K562 (cell line): ENCODE data around the gene CABS1. TPM values are rescaled to one million over a fixed set of nuclear protein-coding genes. Genes with fewer than 3 reads are reported as not detected.

Experiments used
- ATAC-seq: fragments of 200-7000 bp; cut with Tn5 transposase; 3 replicates; pipeline ENCODE4 v1.9.1; 2020; ENCODE audit warnings: moderate library complexity
- BruUV-seq: library from RNA; stranded (reverse); fragments of 400-500 nt; replicated peaks from 2 replicates; lab custom pipeline; 2021; lab: Mats Ljungman, UMichigan
- CTCF ChIA-PET: fragments of 300-600 bp; formaldehyde crosslinking; extraction: SDS; loops from one replicate; lab custom pipeline; 2021; ENCODE audit warnings: low intra/inter-chr PET ratio; lab: Yijun Ruan, JAX
- POLR2A ChIA-PET: fragments of 300-600, 350-650 bp; sonication (Branson Sonifier 250); formaldehyde crosslinking; extraction: SDS; loops from one replicate; lab custom pipeline; 2021; ENCODE audit warnings: antibody characterized with exemption, inconsistent platforms; lab: Yijun Ruan, JAX
- DNase-seq, 4 experiments: peaks; one replicate each; pipeline versions ENCODE4 v3.0.0 to v3.0.0-alpha.2; 2011 to 2018; ENCODE audit warnings: low spot score in 3 of 4, mixed read lengths in 3 of 4; ENCODE audit errors: extremely low read depth in 1 of 4
- FAIRE-seq: peaks from 2 replicates; lab custom pipeline; 2011; peaks lifted over from hg19 to GRCh38; lab: Jason Lieb, UNC
- H2AFZ ChIP-seq: 2 replicates; pipeline ENCODE4 v1.6.0; 2011; ENCODE audit warnings: low read depth, low read length, control low read depth, inconsistent platforms
- H3K27ac ChIP-seq: fragments of 200-600 bp; 3 replicates; pipeline ENCODE4 v1.8.0; 2011; ENCODE audit warnings: low read depth, mild to moderate bottlenecking, control low read depth, inconsistent platforms, low read length, moderate library complexity, mixed read lengths; ENCODE audit errors: extremely low read depth
- H3K27me3 ChIP-seq, 2 experiments: fragments of 300-600 bp in 1 of 2; 2 replicates in 1 of 2; 3 replicates in 1 of 2; pipeline versions ENCODE4 v1.6.0 to v1.8.0; 2011; ENCODE audit warnings: inconsistent platforms in 2 of 2, low read length in 2 of 2, mild to moderate bottlenecking in 1 of 2, mixed read lengths in 1 of 2, moderate library complexity in 1 of 2; ENCODE audit not compliant: control insufficient read depth in 2 of 2, insufficient read depth in 2 of 2
- H3K36me3 ChIP-seq: fragments of 300-600 bp; 3 replicates; pipeline ENCODE4 v1.8.0; 2011; ENCODE audit warnings: mild to moderate bottlenecking, low read length, inconsistent platforms; ENCODE audit not compliant: control insufficient read depth, insufficient read depth
- H3K4me1 ChIP-seq, 2 experiments: fragments of 200-600 bp in 1 of 2; replicated peaks in 1 of 2; 2 replicates in 1 of 2; 3 replicates in 1 of 2; pipeline versions ENCODE4 v1.5.1 to v1.8.0; 2011; ENCODE audit warnings: inconsistent platforms in 2 of 2, low read length in 2 of 2, mild to moderate bottlenecking in 1 of 2, mixed read lengths in 1 of 2, moderate library complexity in 1 of 2; ENCODE audit not compliant: control insufficient read depth in 2 of 2, insufficient read depth in 2 of 2
- H3K4me2 ChIP-seq: 2 replicates; pipeline ENCODE4 v1.6.1; 2011; ENCODE audit warnings: low read length, control low read depth, inconsistent platforms, mixed read lengths; ENCODE audit not compliant: insufficient read depth
- H3K4me3 ChIP-seq: fragments of 200-600 bp; sonication (generic), shearing (Covaris generic); 2 replicates; pipeline ENCODE4 v1.5.1; 2016; ENCODE audit warnings: control low read depth, inconsistent platforms
- H3K79me2 ChIP-seq: fragments of 200-600 bp; 3 replicates; pipeline ENCODE4 v1.8.0; 2011; ENCODE audit warnings: low read length, inconsistent platforms; ENCODE audit not compliant: control insufficient read depth, insufficient read depth
- H3K9ac ChIP-seq, 2 experiments: 2 replicates each; pipeline versions ENCODE4 v1.6.0 to v1.6.1; 2011; ENCODE audit warnings: low read depth in 2 of 2, low read length in 2 of 2, control low read depth in 1 of 2, inconsistent platforms in 1 of 2, mild to moderate bottlenecking in 1 of 2, mixed read lengths in 1 of 2; ENCODE audit not compliant: insufficient read depth in 1 of 2
- H3K9me1 ChIP-seq: one replicate; pipeline ENCODE4 v1.6.0; 2011; ENCODE audit warnings: inconsistent platforms, mild to moderate bottlenecking, low read length, moderate library complexity; ENCODE audit not compliant: control insufficient read depth, insufficient read depth
- H3K9me3 ChIP-seq: replicated peaks from 2 replicates; pipeline ENCODE4 v1.5.1; 2011; ENCODE audit warnings: low read depth, low read length, inconsistent platforms; ENCODE audit not compliant: control insufficient read depth, insufficient read depth
- H4K20me1 ChIP-seq: replicated peaks from 2 replicates; pipeline ENCODE4 v1.6.1; 2011; ENCODE audit warnings: low read length, inconsistent platforms, mixed read lengths; ENCODE audit not compliant: control insufficient read depth, insufficient read depth
- BRD4 ChIP-seq: fragments of 200-600 bp; sonication (generic); IDR thresholded peaks from 2 replicates; pipeline ENCODE4 v1.6.1; 2017; ENCODE audit warnings: inconsistent platforms
- BRF1 ChIP-seq: IDR thresholded peaks from 3 replicates; pipeline ENCODE4 v1.6.1; 2011; ENCODE audit warnings: borderline replicate concordance, mild to moderate bottlenecking; ENCODE audit not compliant: insufficient read length; ENCODE audit errors: extremely low read depth
- CSDE1 ChIP-seq, 2 experiments: fragments of 450-650 bp; IDR thresholded peaks; 2 replicates each; pipeline ENCODE4 v1.6.1; 2016; ENCODE audit warnings: mild to moderate bottlenecking in 1 of 2
- HMG20A ChIP-seq: fragments of 450-650 bp; formaldehyde crosslinking; conservative IDR thresholded peaks from 2 replicates; pipeline ENCODE4 v1.4.0; 2020; ENCODE audit warnings: mild to moderate bottlenecking, mixed read lengths
- HOMEZ ChIP-seq: fragments of 250-450 bp; sonication (Bioruptor Pico); IDR thresholded peaks from 2 replicates; pipeline ENCODE4 v1.4.0; 2020; ENCODE audit warnings: mild to moderate bottlenecking, moderate library complexity
- MAX ChIP-seq: sonication (generic); formaldehyde crosslinking; IDR thresholded peaks from 2 replicates; pipeline ENCODE4 v1.9.0; 2022; ENCODE audit warnings: mild to moderate bottlenecking, missing genetic modification reagents
- NFRKB ChIP-seq: fragments of 450-650 bp; IDR thresholded peaks from 2 replicates; pipeline ENCODE4 v1.6.1; 2016; ENCODE audit warnings: low read depth
- POLR2AphosphoS5 ChIP-seq: IDR thresholded peaks from 2 replicates; pipeline ENCODE4 v1.6.1; 2011; ENCODE audit warnings: mild to moderate bottlenecking, low read depth, low read length, moderate library complexity; ENCODE audit not compliant: control insufficient read depth, insufficient read depth
- RBM34 ChIP-seq: fragments of 200-400 bp; formaldehyde crosslinking; IDR thresholded peaks from 2 replicates; pipeline ENCODE4 v1.6.1; 2018; ENCODE audit warnings: low read length, borderline replicate concordance; ENCODE audit not compliant: insufficient read depth
- RNF219 ChIP-seq: fragments of 250-450 bp; sonication (Bioruptor Pico); IDR thresholded peaks from 2 replicates; pipeline ENCODE4 v1.5.0; 2022; ENCODE audit warnings: mild to moderate bottlenecking
- TCF3 ChIP-seq: sonication (generic); formaldehyde crosslinking; IDR thresholded peaks from 2 replicates; pipeline ENCODE4 v1.4.0; 2020; ENCODE audit warnings: mild to moderate bottlenecking, missing genetic modification reagents
- ZNF217 ChIP-seq: sonication (generic); formaldehyde crosslinking; IDR thresholded peaks from 2 replicates; pipeline ENCODE4 v1.8.0; 2022; ENCODE audit warnings: mild to moderate bottlenecking, missing genetic modification reagents
- WGBS: fragments of 100-300 bp; shearing (Covaris generic); methylation state at CpG from one replicate; pipeline ENCODE4 v1.1.6; 2016; ENCODE audit warnings: low coverage, mixed read lengths; ENCODE audit not compliant: insufficient coverage; ENCODE audit errors: missing lambda C conversion rate; 5-methylcytosine and 5-hydroxymethylcytosine counted together
- in situ Hi-C: fragments of 300-500 bp; cut with MboI; formaldehyde crosslinking; loops from 4 replicates; pipeline ENCODE4 v1.15.0; 2018; ENCODE audit warnings: inconsistent platforms, mixed read lengths
- intact Hi-C: fragments of 100-400 bp; cut with micrococcal nuclease; formaldehyde crosslinking; loops from 2 replicates; pipeline ENCODE4 v1.14.2; 2022
- polyA plus RNA-seq, 8 experiments: library from polyadenylated mRNA; depleted of rRNA in 4 of 8; stranded (reverse) in 5 of 8; unstranded in 3 of 8; fragments of >200 nt; fragmentation: Nextera tagmentation in 2 of 8; fragmentation: Illumina TruSeq in 1 of 8; extraction: Ambion mirVana in 2 of 8; extraction: Trizol in 1 of 8; gene quantifications; 2 replicates each; pipeline versions ENCODE4 v1.2.1 to v1.2.3, GENCODE V29; 2011 to 2014; ENCODE audit warnings: inconsistent platforms in 1 of 8, missing spikeins in 1 of 8
- total RNA-seq, 7 experiments: library from RNA; depleted of rRNA in 6 of 7; stranded (reverse); fragments of >200 nt in 6 of 7; fragmentation: Illumina TruSeq in 2 of 7; extraction: Trizol in 2 of 7; gene quantifications; 2 replicates each; pipeline versions ENCODE4 v1.2.1 to v1.2.3, GENCODE V29; 2011 to 2021; ENCODE audit warnings: low replicate concordance in 1 of 7
- TF ChIP-seq, protein P1 (sequence below): fragments of 450-650 bp; IDR thresholded peaks from 2 replicates; pipeline ENCODE4 v1.6.1; 2017; ENCODE audit warnings: antibody characterized with exemption, mild to moderate bottlenecking

CABS1 gene
- total and polyA plus RNA-seq, 9 of the 15 experiments (the other 6 are each of a cell fraction or from before 2014, with no cell fraction given), result not detected

DNA sequence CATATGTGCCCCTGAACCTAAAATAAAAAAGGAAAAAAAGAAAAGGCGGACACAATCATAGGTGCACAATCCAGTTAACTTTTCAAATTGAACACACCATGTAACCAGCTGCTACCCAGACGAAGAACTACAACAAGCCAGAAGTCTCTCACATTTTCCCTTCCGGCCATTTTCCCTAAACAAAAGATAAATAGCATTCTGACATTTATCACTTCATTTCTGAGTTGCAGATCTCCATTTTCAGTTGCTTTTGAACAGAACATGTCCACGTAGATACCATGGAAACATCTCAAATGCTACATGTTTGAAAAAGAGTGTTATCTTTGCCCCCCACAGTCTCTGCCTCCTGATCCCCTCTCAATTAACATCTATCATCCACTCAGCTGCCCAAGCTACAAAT is 29.2 kb upstream of the CABS1 start (continued):
- TF ChIP-seq RBM34 (no peak), BRD4 (no peak), NFRKB (no peak)

DNA sequence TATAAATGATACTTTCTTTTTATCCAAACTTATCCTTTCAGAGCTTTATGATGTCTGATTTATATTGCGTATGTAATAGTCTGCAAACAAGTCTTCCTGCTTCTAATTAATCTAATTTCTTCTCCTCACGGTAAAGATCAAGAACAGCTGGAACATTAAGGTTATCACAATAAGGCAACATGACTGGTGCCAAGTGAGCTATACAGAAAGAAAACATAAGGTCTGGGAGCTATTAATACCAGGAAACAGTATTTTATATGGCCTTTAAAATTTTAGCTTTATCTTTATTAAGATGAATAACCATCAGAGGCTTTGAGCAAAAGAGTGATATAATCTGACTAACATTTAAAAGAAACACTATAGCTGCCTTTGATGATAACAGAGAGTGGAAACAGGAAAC is 28.7 kb upstream of the CABS1 start:
- Histone ChIP-seq H2AFZ (no peak overlapping the region), H3K4me2 (no peak overlapping the region), H3K9ac (no peak overlapping the region), H4K20me1 (no peaks in the 10 kb centered on the region), H3K9me1 (no peaks in the 10 kb centered on the region), H3K27ac (no peak overlapping the region), H3K27me3 (no peaks in the 10 kb centered on the region), H3K4me1 (no peaks in the 10 kb centered on the region), H3K9me3 (no peaks in the 10 kb centered on the region), H3K79me2 (no peaks in the 10 kb centered on the region), H3K4me3 (no peak overlapping the region), H3K36me3 (no peaks in the 10 kb centered on the region)
- POLR2A ChIA-PET, result no interaction called here
- no peak for FAIRE-seq
- CTCF ChIA-PET, result no interaction called here
- no peak for ATAC-seq
- intact Hi-C loops, result no loop called here
- TF ChIP-seq ZNF217 (CRISPR knock-in tag) (no peak), HOMEZ (CRISPR knock-in tag) (no peak), CSDE1 (IDR thresholded peaks at IDR 0.05) (no peak), MAX (no peak), POLR2AphosphoS5 (no peak), HMG20A (CRISPR knock-in tag) (no peak), RNF219 (CRISPR knock-in tag) (no peak), BRF1 (no peak), TCF3 (CRISPR knock-in tag) (no peak)
- TF ChIP-seq, protein P1, sequence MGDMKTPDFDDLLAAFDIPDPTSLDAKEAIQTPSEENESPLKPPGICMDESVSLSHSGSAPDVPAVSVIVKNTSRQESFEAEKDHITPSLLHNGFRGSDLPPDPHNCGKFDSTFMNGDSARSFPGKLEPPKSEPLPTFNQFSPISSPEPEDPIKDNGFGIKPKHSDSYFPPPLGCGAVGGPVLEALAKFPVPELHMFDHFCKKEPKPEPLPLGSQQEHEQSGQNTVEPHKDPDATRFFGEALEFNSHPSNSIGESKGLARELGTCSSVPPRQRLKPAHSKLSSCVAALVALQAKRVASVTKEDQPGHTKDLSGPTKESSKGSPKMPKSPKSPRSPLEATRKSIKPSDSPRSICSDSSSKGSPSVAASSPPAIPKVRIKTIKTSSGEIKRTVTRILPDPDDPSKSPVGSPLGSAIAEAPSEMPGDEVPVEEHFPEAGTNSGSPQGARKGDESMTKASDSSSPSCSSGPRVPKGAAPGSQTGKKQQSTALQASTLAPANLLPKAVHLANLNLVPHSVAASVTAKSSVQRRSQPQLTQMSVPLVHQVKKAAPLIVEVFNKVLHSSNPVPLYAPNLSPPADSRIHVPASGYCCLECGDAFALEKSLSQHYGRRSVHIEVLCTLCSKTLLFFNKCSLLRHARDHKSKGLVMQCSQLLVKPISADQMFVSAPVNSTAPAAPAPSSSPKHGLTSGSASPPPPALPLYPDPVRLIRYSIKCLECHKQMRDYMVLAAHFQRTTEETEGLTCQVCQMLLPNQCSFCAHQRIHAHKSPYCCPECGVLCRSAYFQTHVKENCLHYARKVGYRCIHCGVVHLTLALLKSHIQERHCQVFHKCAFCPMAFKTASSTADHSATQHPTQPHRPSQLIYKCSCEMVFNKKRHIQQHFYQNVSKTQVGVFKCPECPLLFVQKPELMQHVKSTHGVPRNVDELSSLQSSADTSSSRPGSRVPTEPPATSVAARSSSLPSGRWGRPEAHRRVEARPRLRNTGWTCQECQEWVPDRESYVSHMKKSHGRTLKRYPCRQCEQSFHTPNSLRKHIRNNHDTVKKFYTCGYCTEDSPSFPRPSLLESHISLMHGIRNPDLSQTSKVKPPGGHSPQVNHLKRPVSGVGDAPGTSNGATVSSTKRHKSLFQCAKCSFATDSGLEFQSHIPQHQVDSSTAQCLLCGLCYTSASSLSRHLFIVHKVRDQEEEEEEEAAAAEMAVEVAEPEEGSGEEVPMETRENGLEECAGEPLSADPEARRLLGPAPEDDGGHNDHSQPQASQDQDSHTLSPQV, result no peak
- no TSS peak for BruUV-seq
- no peak for DNase-seq
- 0% methylated on average over 2 of the region's 2 CpGs for WGBS
- in situ Hi-C loops, result no loop called here
